K562 (cell line): ENCODE data around the gene FREM3. TPM values are rescaled to one million over a fixed set of nuclear protein-coding genes. Genes with fewer than 3 reads are reported as not detected.

Experiments used
- ATAC-seq: fragments of 200-7000 bp; cut with Tn5 transposase; 3 replicates; pipeline ENCODE4 v1.9.1; 2020; ENCODE audit warnings: moderate library complexity
- BruUV-seq: library from RNA; stranded (reverse); fragments of 400-500 nt; replicated peaks from 2 replicates; lab custom pipeline; 2021; lab: Mats Ljungman, UMichigan
- CTCF ChIA-PET: fragments of 300-600 bp; formaldehyde crosslinking; extraction: SDS; loops from one replicate; lab custom pipeline; 2021; ENCODE audit warnings: low intra/inter-chr PET ratio; lab: Yijun Ruan, JAX
- POLR2A ChIA-PET: fragments of 300-600, 350-650 bp; sonication (Branson Sonifier 250); formaldehyde crosslinking; extraction: SDS; loops from one replicate; lab custom pipeline; 2021; ENCODE audit warnings: antibody characterized with exemption, inconsistent platforms; lab: Yijun Ruan, JAX
- DNase-seq, 4 experiments: peaks; one replicate each; pipeline versions ENCODE4 v3.0.0 to v3.0.0-alpha.2; 2011 to 2018; ENCODE audit warnings: low spot score in 3 of 4, mixed read lengths in 3 of 4; ENCODE audit errors: extremely low read depth in 1 of 4
- FAIRE-seq: peaks from 2 replicates; lab custom pipeline; 2011; peaks lifted over from hg19 to GRCh38; lab: Jason Lieb, UNC
- H2AFZ ChIP-seq: 2 replicates; pipeline ENCODE4 v1.6.0; 2011; ENCODE audit warnings: low read depth, low read length, control low read depth, inconsistent platforms
- H3K27ac ChIP-seq: fragments of 200-600 bp; 3 replicates; pipeline ENCODE4 v1.8.0; 2011; ENCODE audit warnings: low read depth, mild to moderate bottlenecking, control low read depth, inconsistent platforms, low read length, moderate library complexity, mixed read lengths; ENCODE audit errors: extremely low read depth
- H3K27me3 ChIP-seq, 2 experiments: fragments of 300-600 bp in 1 of 2; 2 replicates in 1 of 2; 3 replicates in 1 of 2; pipeline versions ENCODE4 v1.6.0 to v1.8.0; 2011; ENCODE audit warnings: inconsistent platforms in 2 of 2, low read length in 2 of 2, mild to moderate bottlenecking in 1 of 2, mixed read lengths in 1 of 2, moderate library complexity in 1 of 2; ENCODE audit not compliant: control insufficient read depth in 2 of 2, insufficient read depth in 2 of 2
- H3K36me3 ChIP-seq: fragments of 300-600 bp; 3 replicates; pipeline ENCODE4 v1.8.0; 2011; ENCODE audit warnings: mild to moderate bottlenecking, low read length, inconsistent platforms; ENCODE audit not compliant: control insufficient read depth, insufficient read depth
- H3K4me1 ChIP-seq, 2 experiments: fragments of 200-600 bp in 1 of 2; replicated peaks in 1 of 2; 2 replicates in 1 of 2; 3 replicates in 1 of 2; pipeline versions ENCODE4 v1.5.1 to v1.8.0; 2011; ENCODE audit warnings: inconsistent platforms in 2 of 2, low read length in 2 of 2, mild to moderate bottlenecking in 1 of 2, mixed read lengths in 1 of 2, moderate library complexity in 1 of 2; ENCODE audit not compliant: control insufficient read depth in 2 of 2, insufficient read depth in 2 of 2
- H3K4me2 ChIP-seq: 2 replicates; pipeline ENCODE4 v1.6.1; 2011; ENCODE audit warnings: low read length, control low read depth, inconsistent platforms, mixed read lengths; ENCODE audit not compliant: insufficient read depth
- H3K4me3 ChIP-seq: fragments of 200-600 bp; sonication (generic), shearing (Covaris generic); 2 replicates; pipeline ENCODE4 v1.5.1; 2016; ENCODE audit warnings: control low read depth, inconsistent platforms
- H3K79me2 ChIP-seq: fragments of 200-600 bp; 3 replicates; pipeline ENCODE4 v1.8.0; 2011; ENCODE audit warnings: low read length, inconsistent platforms; ENCODE audit not compliant: control insufficient read depth, insufficient read depth
- H3K9ac ChIP-seq, 2 experiments: 2 replicates each; pipeline versions ENCODE4 v1.6.0 to v1.6.1; 2011; ENCODE audit warnings: low read depth in 2 of 2, low read length in 2 of 2, control low read depth in 1 of 2, inconsistent platforms in 1 of 2, mild to moderate bottlenecking in 1 of 2, mixed read lengths in 1 of 2; ENCODE audit not compliant: insufficient read depth in 1 of 2
- H3K9me1 ChIP-seq: one replicate; pipeline ENCODE4 v1.6.0; 2011; ENCODE audit warnings: inconsistent platforms, mild to moderate bottlenecking, low read length, moderate library complexity; ENCODE audit not compliant: control insufficient read depth, insufficient read depth
- H3K9me3 ChIP-seq: replicated peaks from 2 replicates; pipeline ENCODE4 v1.5.1; 2011; ENCODE audit warnings: low read depth, low read length, inconsistent platforms; ENCODE audit not compliant: control insufficient read depth, insufficient read depth
- H4K20me1 ChIP-seq: replicated peaks from 2 replicates; pipeline ENCODE4 v1.6.1; 2011; ENCODE audit warnings: low read length, inconsistent platforms, mixed read lengths; ENCODE audit not compliant: control insufficient read depth, insufficient read depth
- EP300 ChIP-seq: IDR thresholded peaks from 2 replicates; pipeline ENCODE4 v1.6.1; 2012; ENCODE audit warnings: low read length, improper control_type of control experiment
- EP400 ChIP-seq: fragments of 450-650 bp; IDR thresholded peaks from 2 replicates; pipeline ENCODE4 v1.6.1; 2017; ENCODE audit warnings: antibody characterized with exemption, mild to moderate bottlenecking, moderate library complexity
- HCFC1 ChIP-seq: IDR thresholded peaks from 2 replicates; pipeline ENCODE4 v1.6.1; 2012; ENCODE audit warnings: low read depth, low read length, improper control_type of control experiment
- KLF10 ChIP-seq: fragments of 250-450 bp; sonication (Bioruptor Pico); IDR thresholded peaks from 2 replicates; pipeline ENCODE4 v1.6.1; 2021; ENCODE audit warnings: matching md5 sums
- MCM3 ChIP-seq: fragments of 450-650 bp; IDR thresholded peaks from 2 replicates; pipeline ENCODE4 v1.6.1; 2016
- PML ChIP-seq: IDR thresholded peaks from 2 replicates; pipeline ENCODE4 v1.6.1; 2012; ENCODE audit warnings: low read length, inconsistent platforms
- POLR2AphosphoS2 ChIP-seq: IDR thresholded peaks from 2 replicates; pipeline ENCODE4 v1.6.1; 2012; ENCODE audit warnings: low read length, improper control_type of control experiment
- PRMT5 ChIP-seq: sonication (generic); formaldehyde crosslinking; IDR thresholded peaks from 2 replicates; pipeline ENCODE4 v1.5.0; 2020; ENCODE audit warnings: missing genetic modification reagents
- PTBP1 ChIP-seq: fragments of 200-400 bp; formaldehyde crosslinking; IDR thresholded peaks from 2 replicates; pipeline ENCODE4 v1.6.1; 2017; ENCODE audit warnings: low read depth, low read length
- RB1 ChIP-seq: fragments of 450-650 bp; IDR thresholded peaks from 2 replicates; pipeline ENCODE4 v1.6.1; 2017; ENCODE audit warnings: low read depth, mild to moderate bottlenecking
- SIRT6 ChIP-seq: IDR thresholded peaks from one replicate; pipeline ENCODE4 v1.6.1; 2012; ENCODE audit warnings: low read depth, mild to moderate bottlenecking, control low read depth, inconsistent platforms, low read length, moderate library complexity
- SP2 ChIP-seq: IDR thresholded peaks from 2 replicates; pipeline ENCODE4 v1.6.1; 2011; ENCODE audit warnings: mild to moderate bottlenecking, low read depth, low read length, moderate library complexity; ENCODE audit not compliant: poor library complexity, severe bottlenecking; ENCODE audit errors: extremely low read depth
- TRIM28 ChIP-seq: fragments of 450-650 bp; IDR thresholded peaks from 2 replicates; pipeline ENCODE4 v1.6.1; 2017
- ZBTB7A ChIP-seq: IDR thresholded peaks from 2 replicates; pipeline ENCODE4 v1.6.1; 2011; ENCODE audit warnings: low read depth, mild to moderate bottlenecking, low read length, moderate library complexity, borderline replicate concordance; ENCODE audit not compliant: control insufficient read depth
- ZNF239 ChIP-seq: fragments of 250-450 bp; sonication (Bioruptor Pico); IDR thresholded peaks from 2 replicates; pipeline ENCODE4 v1.4.0; 2020; ENCODE audit warnings: mild to moderate bottlenecking
- ZNF57 ChIP-seq: fragments of 450-650 bp; formaldehyde crosslinking; IDR thresholded peaks from 2 replicates; pipeline ENCODE4 v1.4.0; 2020; ENCODE audit warnings: mild to moderate bottlenecking, moderate library complexity
- ZNF707 ChIP-seq: fragments of 250-450 bp; sonication (Bioruptor Pico); conservative IDR thresholded peaks from 2 replicates; pipeline ENCODE4 v1.8.0; 2022; ENCODE audit warnings: inconsistent platforms, mild to moderate bottlenecking, moderate library complexity
- ZNF77 ChIP-seq: fragments of 250-450 bp; sonication (Bioruptor Pico); IDR thresholded peaks from 2 replicates; pipeline ENCODE4 v1.5.0; 2020
- ZNF778 ChIP-seq: fragments of 450-650 bp; formaldehyde crosslinking; IDR thresholded peaks from 2 replicates; pipeline ENCODE4 v1.4.0; 2020; ENCODE audit warnings: mild to moderate bottlenecking, moderate library complexity
- ZZZ3 ChIP-seq: fragments of 450-650 bp; IDR thresholded peaks from 2 replicates; pipeline ENCODE4 v1.6.1; 2016; ENCODE audit warnings: antibody characterized with exemption, mild to moderate bottlenecking, moderate library complexity
- WGBS: fragments of 100-300 bp; shearing (Covaris generic); methylation state at CpG from one replicate; pipeline ENCODE4 v1.1.6; 2016; ENCODE audit warnings: low coverage, mixed read lengths; ENCODE audit not compliant: insufficient coverage; ENCODE audit errors: missing lambda C conversion rate; 5-methylcytosine and 5-hydroxymethylcytosine counted together
- in situ Hi-C: fragments of 300-500 bp; cut with MboI; formaldehyde crosslinking; loops from 4 replicates; pipeline ENCODE4 v1.15.0; 2018; ENCODE audit warnings: inconsistent platforms, mixed read lengths
- intact Hi-C: fragments of 100-400 bp; cut with micrococcal nuclease; formaldehyde crosslinking; loops from 2 replicates; pipeline ENCODE4 v1.14.2; 2022
- polyA plus RNA-seq, 8 experiments: library from polyadenylated mRNA; depleted of rRNA in 4 of 8; stranded (reverse) in 5 of 8; unstranded in 3 of 8; fragments of >200 nt; fragmentation: Nextera tagmentation in 2 of 8; fragmentation: Illumina TruSeq in 1 of 8; extraction: Ambion mirVana in 2 of 8; extraction: Trizol in 1 of 8; gene quantifications; 2 replicates each; pipeline versions ENCODE4 v1.2.1 to v1.2.3, GENCODE V29; 2011 to 2014; ENCODE audit warnings: inconsistent platforms in 1 of 8, missing spikeins in 1 of 8
- total RNA-seq, 7 experiments: library from RNA; depleted of rRNA in 6 of 7; stranded (reverse); fragments of >200 nt in 6 of 7; fragmentation: Illumina TruSeq in 2 of 7; extraction: Trizol in 2 of 7; gene quantifications; 2 replicates each; pipeline versions ENCODE4 v1.2.1 to v1.2.3, GENCODE V29; 2011 to 2021; ENCODE audit warnings: low replicate concordance in 1 of 7
- TF ChIP-seq, protein P1 (sequence below): fragments of 450-650 bp; IDR thresholded peaks from 2 replicates; pipeline ENCODE4 v1.6.1; 2017; ENCODE audit warnings: mild to moderate bottlenecking, moderate library complexity
- TF ChIP-seq, protein P2 (sequence below), 2 experiments: IDR thresholded peaks; 2 replicates each; pipeline ENCODE4 v1.6.1; 2011; ENCODE audit warnings: borderline replicate concordance in 1 of 2, control low read depth in 1 of 2, low read depth in 1 of 2, low read length in 1 of 2, mild to moderate bottlenecking in 1 of 2, mixed read lengths in 1 of 2, moderate library complexity in 1 of 2; ENCODE audit not compliant: insufficient read depth in 1 of 2, insufficient read length in 1 of 2, poor library complexity in 1 of 2, severe bottlenecking in 1 of 2; ENCODE audit errors: extremely low read depth in 1 of 2
- TF ChIP-seq, protein P3 (sequence below): fragments of 250-450 bp; sonication (Bioruptor Pico); IDR thresholded peaks from 2 replicates; pipeline ENCODE4 v1.9.0; 2021; ENCODE audit warnings: mild to moderate bottlenecking

FREM3 gene
- total and polyA plus RNA-seq, 9 of the 15 experiments (the other 6 are each of a cell fraction or from before 2014, with no cell fraction given): not detected

DNA sequence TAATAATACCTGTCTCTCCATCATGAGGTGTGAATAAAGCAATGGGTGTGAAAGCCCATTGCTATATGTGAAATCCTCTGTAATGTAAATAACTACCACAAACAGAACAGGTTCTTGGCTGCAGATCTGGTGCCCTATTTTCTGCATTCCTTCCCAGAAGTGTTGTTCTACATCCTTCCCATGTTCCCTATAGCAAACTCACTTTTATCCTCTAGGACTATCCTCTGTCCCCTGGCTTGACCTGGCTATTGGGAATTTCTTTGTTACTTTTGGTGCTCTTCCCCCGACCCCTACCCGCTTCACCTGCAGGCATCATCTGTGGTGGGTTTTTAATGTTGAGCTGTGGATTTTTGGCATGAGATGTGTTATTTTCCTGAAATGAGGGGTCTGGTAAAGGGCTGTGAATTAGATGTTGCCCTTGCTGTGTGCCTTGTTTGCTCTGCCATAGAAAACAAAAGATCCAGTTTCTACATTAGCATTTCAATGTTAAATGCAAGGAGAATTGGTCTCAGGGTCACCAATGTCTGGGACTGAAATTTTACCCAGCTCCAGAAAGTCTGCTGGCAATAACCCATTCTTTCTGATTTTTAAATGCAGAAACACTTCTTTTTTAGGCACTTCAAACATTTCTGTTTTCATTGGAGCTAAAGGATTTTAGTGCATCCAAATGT, 13.6 kb upstream of the FREM3 start (continued):
- TF ChIP-seq ZBTB7A: no peak
- no peak for TF ChIP-seq SP2
- no peak for TF ChIP-seq ZNF239 (CRISPR knock-in tag)
- TF ChIP-seq ZNF57 (CRISPR knock-in tag): no peak
- TF ChIP-seq RB1: no peak
- TF ChIP-seq PML: no peak
- no peak for TF ChIP-seq PTBP1
- no peak for TF ChIP-seq ZNF778 (CRISPR knock-in tag)
- TF ChIP-seq, protein P1, sequence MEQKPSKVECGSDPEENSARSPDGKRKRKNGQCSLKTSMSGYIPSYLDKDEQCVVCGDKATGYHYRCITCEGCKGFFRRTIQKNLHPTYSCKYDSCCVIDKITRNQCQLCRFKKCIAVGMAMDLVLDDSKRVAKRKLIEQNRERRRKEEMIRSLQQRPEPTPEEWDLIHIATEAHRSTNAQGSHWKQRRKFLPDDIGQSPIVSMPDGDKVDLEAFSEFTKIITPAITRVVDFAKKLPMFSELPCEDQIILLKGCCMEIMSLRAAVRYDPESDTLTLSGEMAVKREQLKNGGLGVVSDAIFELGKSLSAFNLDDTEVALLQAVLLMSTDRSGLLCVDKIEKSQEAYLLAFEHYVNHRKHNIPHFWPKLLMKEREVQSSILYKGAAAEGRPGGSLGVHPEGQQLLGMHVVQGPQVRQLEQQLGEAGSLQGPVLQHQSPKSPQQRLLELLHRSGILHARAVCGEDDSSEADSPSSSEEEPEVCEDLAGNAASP: no peak
- TF ChIP-seq EP400: no peak

DNA sequence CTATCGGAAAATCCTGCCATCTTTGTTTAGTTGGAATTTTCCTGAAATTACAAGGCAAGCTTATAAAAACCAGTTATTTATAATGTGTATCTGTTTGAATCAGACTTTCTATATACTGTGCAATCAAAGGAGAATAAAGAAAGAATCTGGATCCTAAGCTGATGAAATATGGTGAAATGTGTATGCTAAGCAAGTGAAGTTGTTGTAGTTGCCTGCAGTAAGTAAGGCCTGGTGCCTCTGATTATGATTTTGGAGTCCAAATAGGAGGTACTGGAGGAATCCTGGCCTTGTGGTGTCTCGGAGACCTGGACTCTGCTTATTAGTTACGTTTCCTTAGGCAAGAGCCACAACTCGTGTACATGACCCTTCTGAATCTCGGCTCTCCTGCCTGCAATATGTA, 13.1 kb upstream of the FREM3 start:
- 17% methylated on average over 5 of the region's 5 CpGs for WGBS
- no peak overlapping the region for H3K9ac ChIP-seq
- in situ Hi-C loops: no loop called here
- TF ChIP-seq KLF10 (CRISPR knock-in tag) (no peak), MCM3 (no peak), EP300 (peak; percentile 17; the same call in 1 of the 2 replicates), TRIM28 (no peak), POLR2AphosphoS2 (no peak), SIRT6 (no peak), PRMT5 (CRISPR knock-in tag) (no peak), ZNF77 (no peak), HCFC1 (no peak), ZNF707 (CRISPR knock-in tag) (no peak), ZZZ3 (no peak)
- TF ChIP-seq, protein P2, sequence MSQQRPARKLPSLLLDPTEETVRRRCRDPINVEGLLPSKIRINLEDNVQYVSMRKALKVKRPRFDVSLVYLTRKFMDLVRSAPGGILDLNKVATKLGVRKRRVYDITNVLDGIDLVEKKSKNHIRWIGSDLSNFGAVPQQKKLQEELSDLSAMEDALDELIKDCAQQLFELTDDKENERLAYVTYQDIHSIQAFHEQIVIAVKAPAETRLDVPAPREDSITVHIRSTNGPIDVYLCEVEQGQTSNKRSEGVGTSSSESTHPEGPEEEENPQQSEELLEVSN (IDR thresholded peaks at IDR 0.05; ENCODE audit: borderline replicate concordance in 1 of 2, extremely low read depth in 1 of 2, insufficient read depth in 1 of 2, insufficient read length in 1 of 2, low read depth in 1 of 2, low read length in 1 of 2, poor library complexity in 1 of 2, severe bottlenecking in 1 of 2): no peak
- TF ChIP-seq, protein P3, sequence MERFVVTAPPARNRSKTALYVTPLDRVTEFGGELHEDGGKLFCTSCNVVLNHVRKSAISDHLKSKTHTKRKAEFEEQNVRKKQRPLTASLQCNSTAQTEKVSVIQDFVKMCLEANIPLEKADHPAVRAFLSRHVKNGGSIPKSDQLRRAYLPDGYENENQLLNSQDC (CRISPR knock-in tag): no peak

More for the DNA sequence above, 13.1 kb upstream of the FREM3 start:
- Histone ChIP-seq H3K4me3 (no peak overlapping the region), H3K79me2 (no peaks in the 10 kb centered on the region), H2AFZ (peak overlapping the region; percentile 26; the same call in 1 of the 2 replicates), H3K36me3 (no peaks in the 10 kb centered on the region), H3K9me3 (no peaks in the 10 kb centered on the region), H3K4me2 (no peak overlapping the region), H3K9me1 (no peaks in the 10 kb centered on the region), H4K20me1 (no peaks in the 10 kb centered on the region), H3K4me1 (no peaks in the 10 kb centered on the region), H3K27ac (no peak overlapping the region), H3K27me3 (no peaks in the 10 kb centered on the region)
- CTCF ChIA-PET: no interaction called here
- FAIRE-seq (no peak), ATAC-seq (peak; percentile 67), DNase-seq (no peak)
- intact Hi-C loops: no loop called here
- POLR2A ChIA-PET: no interaction called here
- no TSS peak for BruUV-seq
